GM06990 (cell line): ENCODE data around the gene ADAMTS17.
"Not testable (repeated sequence)": the region's sequence is repeated elsewhere in the genome, so short reads cannot be mapped to it uniquely, and the experiment has no call there.

Experiments used
- DNase-seq: peaks from one replicate; pipeline ENCODE4 v3.0.0-alpha.2; 2011; ENCODE audit not compliant: insufficient read length; ENCODE audit errors: extremely low read depth
- H3K27me3 ChIP-seq: replicated peaks from 2 replicates; pipeline ENCODE4 v1.6.0; 2011; ENCODE audit warnings: low read length; ENCODE audit not compliant: control insufficient read depth, insufficient read depth
- H3K36me3 ChIP-seq: 2 replicates; pipeline ENCODE4 v1.5.1; 2011; ENCODE audit warnings: low read length; ENCODE audit not compliant: control insufficient read depth, insufficient read depth
- H3K4me3 ChIP-seq: replicated peaks from 2 replicates; pipeline ENCODE4 v1.5.1; 2011; ENCODE audit warnings: low read depth, mild to moderate bottlenecking, control low read depth, low read length
- CTCF ChIP-seq: IDR thresholded peaks from 2 replicates; pipeline ENCODE4 v1.5.1; 2011; ENCODE audit warnings: low read length, control low read depth, mild to moderate bottlenecking, inconsistent platforms; ENCODE audit not compliant: insufficient read depth, poor library complexity, severe bottlenecking

The ADAMTS17 gene

GRCh38 chr15:100095541-100096247, 246.1 kb downstream of the ADAMTS17 start:
- H3K4me3 ChIP-seq = no peak overlapping the region
- no peak for DNase-seq
- no peaks in the 10 kb centered on the region for H3K36me3 ChIP-seq
- no peak for TF ChIP-seq CTCF
- no peaks in the 10 kb centered on the region for H3K27me3 ChIP-seq

- TF ChIP-seq CTCF = no peak
- Histone ChIP-seq H3K36me3 (no peaks in the 10 kb centered on the region), H3K4me3 (no peak overlapping the region), H3K27me3 (no peaks in the 10 kb centered on the region)
- no peak for DNase-seq
Measured at GRCh38 chr15:100094127-100094510, 247.7 kb downstream of the ADAMTS17 start.

GRCh38 chr15:100093211-100094126, 248.3 kb downstream of the ADAMTS17 start:
- no peak for DNase-seq
- Histone ChIP-seq H3K27me3 (no peaks in the 10 kb centered on the region), H3K36me3 (no peaks in the 10 kb centered on the region), H3K4me3 (no peak overlapping the region)
- TF ChIP-seq CTCF = no peak

GRCh38 chr15:100092034-100092433, 249.7 kb downstream of the ADAMTS17 start:
- no peaks in the 10 kb centered on the region for H3K36me3 ChIP-seq
- H3K4me3 ChIP-seq = no peak overlapping the region
- DNase-seq = no peak
- no peak for TF ChIP-seq CTCF
- no peaks in the 10 kb centered on the region for H3K27me3 ChIP-seq

- Histone ChIP-seq H3K27me3 (no peaks in the 10 kb centered on the region), H3K36me3 (no peaks in the 10 kb centered on the region), H3K4me3 (no peak overlapping the region)
- no peak for TF ChIP-seq CTCF
- no peak for DNase-seq
Measured at GRCh38 chr15:100090411-100090810, 251.4 kb downstream of the ADAMTS17 start.

- not testable (repeated sequence) for DNase-seq, H3K36me3 ChIP-seq, H3K4me3 ChIP-seq, H3K27me3 ChIP-seq
Measured at GRCh38 chr15:100084042-100084821, 257.5 kb downstream of the ADAMTS17 start.
